GM12891 (cell line): ENCODE measurements around the gene PLEKHA5.

Experiments
- POLR2A ChIP-seq: IDR thresholded peaks from 2 replicates; pipeline ENCODE4 v1.6.1; 2011; ENCODE audit warnings: low read depth, low read length, control low read depth
- POLR2AphosphoS5 ChIP-seq: IDR thresholded peaks from 2 replicates; pipeline ENCODE4 v1.6.1; 2011; ENCODE audit warnings: low read depth, low read length, control low read depth
- POU2F2 ChIP-seq: IDR thresholded peaks from 2 replicates; pipeline ENCODE4 v1.6.1; 2011; ENCODE audit warnings: low read depth, mild to moderate bottlenecking, control low read depth, low read length, moderate library complexity
- SPI1 ChIP-seq: IDR thresholded peaks from 2 replicates; pipeline ENCODE4 v1.6.1; 2011; ENCODE audit warnings: low read depth, low read length, control low read depth
- TAF1 ChIP-seq: IDR thresholded peaks from 2 replicates; pipeline ENCODE4 v1.6.1; 2011; ENCODE audit warnings: low read depth, low read length, control low read depth

DNA sequence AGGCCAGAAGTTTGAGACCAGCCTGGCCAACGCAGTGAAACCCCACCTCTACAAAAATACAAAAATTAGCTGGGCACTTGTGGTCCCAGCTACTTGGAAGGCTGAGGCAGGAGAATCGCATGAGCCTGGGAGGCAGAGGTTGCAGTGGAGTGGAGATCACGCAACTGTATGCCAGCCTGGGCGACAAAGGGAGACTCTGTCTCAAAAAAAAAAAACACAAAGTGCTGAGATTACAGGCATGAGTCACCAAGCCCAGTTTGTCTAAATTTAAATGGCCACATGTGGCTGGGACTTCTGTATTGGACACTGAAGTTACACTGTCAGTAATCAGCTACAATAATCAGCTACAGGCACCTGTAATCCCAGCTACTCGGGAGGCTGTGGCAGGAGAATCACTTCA lies 208.9 kb downstream of the PLEKHA5 start:
- TF ChIP-seq POLR2A: no peak
- no peak for TF ChIP-seq POLR2AphosphoS5
- TF ChIP-seq TAF1: no peak
- no peak for TF ChIP-seq SPI1
- no peak for TF ChIP-seq POU2F2
